Amniotic epithelial cell (primary cell): ENCODE data around the gene FAM210B.
"Not testable (repeated sequence)": the region's sequence is repeated elsewhere in the genome, so short reads cannot be mapped to it uniquely, and the experiment has no call there.

Experiments used
- DNase-seq: peaks from one replicate; pipeline ENCODE4 v3.0.0-alpha.2; 2010; ENCODE audit warnings: low read depth

The FAM210B gene

GRCh38 chr20:56358600-56359211 is at the start of gene FAM210B:
TSS of gene FAM210B (plus strand) at chr20:56358974. CDS start at chr20:56359006, 32 bp downstream.
- peak; percentile 84 for DNase-seq

GRCh38 chr20:56316051-56316450 is 42.7 kb upstream of the FAM210B start:
- no peak for DNase-seq

- DNase-seq = no peak
Measured at GRCh38 chr20:56316483-56316882, 42.3 kb upstream of the FAM210B start.

- DNase-seq = no peak
Measured at GRCh38 chr20:56322681-56323080, 36.1 kb upstream of the FAM210B start.

- no peak for DNase-seq
Measured at GRCh38 chr20:56323206-56323605, 35.6 kb upstream of the FAM210B start.

GRCh38 chr20:56323656-56324055 is 35.1 kb upstream of the FAM210B start:
- no peak for DNase-seq

GRCh38 chr20:56324806-56325205 is 34.0 kb upstream of the FAM210B start:
- DNase-seq = no peak

- DNase-seq = peak; percentile 33
Measured at GRCh38 chr20:56328861-56329260, 29.9 kb upstream of the FAM210B start.

- not testable (repeated sequence) for DNase-seq
Measured at GRCh38 chr20:56336709-56337108, 22.1 kb upstream of the FAM210B start.

GRCh38 chr20:56342783-56343182 is 16.0 kb upstream of the FAM210B start:
- DNase-seq = no peak

GRCh38 chr20:56343861-56344381 is 14.9 kb upstream of the FAM210B start:
- peak; percentile 49 for DNase-seq

GRCh38 chr20:56345911-56346310 is 12.9 kb upstream of the FAM210B start:
- peak; percentile 39 for DNase-seq

- no peak for DNase-seq
Measured at GRCh38 chr20:56347628-56348304, 11.0 kb upstream of the FAM210B start.

- DNase-seq = peak; percentile 67
Measured at GRCh38 chr20:56348305-56348693, 10.5 kb upstream of the FAM210B start.

GRCh38 chr20:56348746-56349145 is 10.0 kb upstream of the FAM210B start:
- DNase-seq = no peak

- DNase-seq = peak; percentile 86
Measured at GRCh38 chr20:56350842-56351241, 7.9 kb upstream of the FAM210B start.

GRCh38 chr20:56352345-56353055 is 6.3 kb upstream of the FAM210B start:
- no peak for DNase-seq

GRCh38 chr20:56353356-56353755 is 5.4 kb upstream of the FAM210B start:
- no peak for DNase-seq

- no peak for DNase-seq
Measured at GRCh38 chr20:56358070-56358469, 704 bp upstream of the FAM210B start.

- peak; percentile 74 for DNase-seq
Measured at GRCh38 chr20:56359212-56360132, 698 bp downstream of the FAM210B start.

- DNase-seq = peak; percentile 35
Measured at GRCh38 chr20:56360133-56360907, 1.5 kb downstream of the FAM210B start.
